Measurements from ENCODE around the gene IRAK1. TPM values are rescaled to one million over a fixed set of nuclear protein-coding genes. Genes with fewer than 3 reads are reported as not detected.

Gene IRAK1
- polyA plus RNA-seq, 1 donor from 2014 or later = 6.8 TPM

DNA sequence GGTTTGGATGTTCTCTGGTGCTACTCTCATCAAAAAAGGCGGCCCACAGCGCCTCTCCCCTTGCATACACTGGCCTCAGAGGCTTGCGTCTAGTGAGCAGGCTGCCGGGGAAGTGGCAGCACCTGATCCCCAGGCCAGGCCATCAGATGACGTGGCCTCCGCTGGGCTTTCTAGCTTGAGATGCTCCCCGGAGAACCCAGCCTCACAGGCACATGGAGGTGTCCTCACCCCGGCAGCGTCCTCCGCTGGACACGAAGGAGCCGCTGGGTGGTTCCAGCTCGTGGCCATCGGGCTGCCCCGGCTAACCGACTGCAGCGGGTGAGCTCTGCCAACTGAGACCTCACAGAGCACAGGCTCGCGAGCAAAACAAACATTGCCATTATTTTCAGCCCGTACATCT lies 12.8 kb downstream of the IRAK1 start:
- Histone ChIP-seq H3K79me2 (replicated peaks; ENCODE audit: insufficient read depth, low read length) (no peaks in the 10 kb centered on the region), H3K4me2 (ENCODE audit: low read length) (no peak overlapping the region)

DNA sequence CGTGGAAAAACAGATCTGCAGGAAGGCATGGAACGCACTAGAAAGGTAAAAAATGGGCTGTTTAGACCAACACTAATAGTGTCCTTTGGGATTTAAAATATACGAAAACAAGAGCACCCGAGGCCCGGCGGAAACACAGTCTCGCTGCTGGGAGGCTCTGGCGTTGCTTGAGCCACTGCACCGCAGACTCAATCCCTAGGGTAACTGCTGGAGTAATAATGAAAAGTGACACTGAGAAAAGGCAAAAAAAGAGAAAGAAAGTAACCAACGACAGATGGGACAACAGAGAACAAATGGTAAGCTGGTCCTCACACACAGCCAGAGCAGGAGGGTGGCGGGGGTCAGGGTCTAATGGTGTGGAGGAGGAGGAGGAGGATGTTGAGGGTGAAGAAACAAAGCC lies 15.4 kb downstream of the IRAK1 start:
- TF ChIP-seq MXI1 (conservative IDR thresholded peaks at IDR 0.05; ENCODE audit: poor library complexity, severe bottlenecking) = no peak
- no peak for TF ChIP-seq SMC3 (conservative IDR thresholded peaks at IDR 0.05; ENCODE audit: poor library complexity)
- TF ChIP-seq, protein P1, sequence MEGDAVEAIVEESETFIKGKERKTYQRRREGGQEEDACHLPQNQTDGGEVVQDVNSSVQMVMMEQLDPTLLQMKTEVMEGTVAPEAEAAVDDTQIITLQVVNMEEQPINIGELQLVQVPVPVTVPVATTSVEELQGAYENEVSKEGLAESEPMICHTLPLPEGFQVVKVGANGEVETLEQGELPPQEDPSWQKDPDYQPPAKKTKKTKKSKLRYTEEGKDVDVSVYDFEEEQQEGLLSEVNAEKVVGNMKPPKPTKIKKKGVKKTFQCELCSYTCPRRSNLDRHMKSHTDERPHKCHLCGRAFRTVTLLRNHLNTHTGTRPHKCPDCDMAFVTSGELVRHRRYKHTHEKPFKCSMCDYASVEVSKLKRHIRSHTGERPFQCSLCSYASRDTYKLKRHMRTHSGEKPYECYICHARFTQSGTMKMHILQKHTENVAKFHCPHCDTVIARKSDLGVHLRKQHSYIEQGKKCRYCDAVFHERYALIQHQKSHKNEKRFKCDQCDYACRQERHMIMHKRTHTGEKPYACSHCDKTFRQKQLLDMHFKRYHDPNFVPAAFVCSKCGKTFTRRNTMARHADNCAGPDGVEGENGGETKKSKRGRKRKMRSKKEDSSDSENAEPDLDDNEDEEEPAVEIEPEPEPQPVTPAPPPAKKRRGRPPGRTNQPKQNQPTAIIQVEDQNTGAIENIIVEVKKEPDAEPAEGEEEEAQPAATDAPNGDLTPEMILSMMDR (IDR thresholded peaks at IDR 0.05; ENCODE audit: poor library complexity, severe bottlenecking) = no peak
- no peak for TF ChIP-seq RAD21 (conservative IDR thresholded peaks at IDR 0.05)
- TF ChIP-seq, protein P2, sequence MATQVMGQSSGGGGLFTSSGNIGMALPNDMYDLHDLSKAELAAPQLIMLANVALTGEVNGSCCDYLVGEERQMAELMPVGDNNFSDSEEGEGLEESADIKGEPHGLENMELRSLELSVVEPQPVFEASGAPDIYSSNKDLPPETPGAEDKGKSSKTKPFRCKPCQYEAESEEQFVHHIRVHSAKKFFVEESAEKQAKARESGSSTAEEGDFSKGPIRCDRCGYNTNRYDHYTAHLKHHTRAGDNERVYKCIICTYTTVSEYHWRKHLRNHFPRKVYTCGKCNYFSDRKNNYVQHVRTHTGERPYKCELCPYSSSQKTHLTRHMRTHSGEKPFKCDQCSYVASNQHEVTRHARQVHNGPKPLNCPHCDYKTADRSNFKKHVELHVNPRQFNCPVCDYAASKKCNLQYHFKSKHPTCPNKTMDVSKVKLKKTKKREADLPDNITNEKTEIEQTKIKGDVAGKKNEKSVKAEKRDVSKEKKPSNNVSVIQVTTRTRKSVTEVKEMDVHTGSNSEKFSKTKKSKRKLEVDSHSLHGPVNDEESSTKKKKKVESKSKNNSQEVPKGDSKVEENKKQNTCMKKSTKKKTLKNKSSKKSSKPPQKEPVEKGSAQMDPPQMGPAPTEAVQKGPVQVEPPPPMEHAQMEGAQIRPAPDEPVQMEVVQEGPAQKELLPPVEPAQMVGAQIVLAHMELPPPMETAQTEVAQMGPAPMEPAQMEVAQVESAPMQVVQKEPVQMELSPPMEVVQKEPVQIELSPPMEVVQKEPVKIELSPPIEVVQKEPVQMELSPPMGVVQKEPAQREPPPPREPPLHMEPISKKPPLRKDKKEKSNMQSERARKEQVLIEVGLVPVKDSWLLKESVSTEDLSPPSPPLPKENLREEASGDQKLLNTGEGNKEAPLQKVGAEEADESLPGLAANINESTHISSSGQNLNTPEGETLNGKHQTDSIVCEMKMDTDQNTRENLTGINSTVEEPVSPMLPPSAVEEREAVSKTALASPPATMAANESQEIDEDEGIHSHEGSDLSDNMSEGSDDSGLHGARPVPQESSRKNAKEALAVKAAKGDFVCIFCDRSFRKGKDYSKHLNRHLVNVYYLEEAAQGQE (IDR thresholded peaks at IDR 0.05; ENCODE audit: borderline replicate concordance) = no peak
- TF ChIP-seq EP300 (conservative IDR thresholded peaks at IDR 0.05; ENCODE audit: poor library complexity, severe bottlenecking) = no peak
- TF ChIP-seq POLR2AphosphoS5 (IDR thresholded peaks at IDR 0.05) = no peak
- no peak for TF ChIP-seq TAF1 (IDR thresholded peaks at IDR 0.05; ENCODE audit: low read depth)
- no peak for TF ChIP-seq EZH2 (IDR thresholded peaks at IDR 0.05; ENCODE audit: borderline replicate concordance, insufficient read depth, low read length, poor library complexity, severe bottlenecking)
- H4K20me1 ChIP-seq (ENCODE audit: insufficient read depth) = no peaks in the 10 kb centered on the region
- no peak overlapping the region for H3K4me2 ChIP-seq (ENCODE audit: low read length)
- H3K9me2 ChIP-seq (ENCODE audit: insufficient read depth, low read length) = no peaks in the 10 kb centered on the region
- no peaks in the 10 kb centered on the region for H3K9me3 ChIP-seq (ENCODE audit: low read length)
- no peaks in the 10 kb centered on the region for H3K36me3 ChIP-seq (ENCODE audit: insufficient read depth, low read length)
- no peak overlapping the region for H3K9ac ChIP-seq (ENCODE audit: low read length)
- H2AFZ ChIP-seq (ENCODE audit: low read depth, low read length) = no peak overlapping the region
- H3K4me3 ChIP-seq (ENCODE audit: low read length) = no peak overlapping the region
- H3K79me2 ChIP-seq (replicated peaks; ENCODE audit: insufficient read depth, low read length) = no peaks in the 10 kb centered on the region
- no peaks in the 10 kb centered on the region for H3F3A ChIP-seq (ENCODE audit: insufficient read depth, low read length, poor library complexity, severe bottlenecking)
- H3K27me3 ChIP-seq (ENCODE audit: insufficient read depth, low read depth, low read length) = no peaks in the 10 kb centered on the region
- H3K27ac ChIP-seq (ENCODE audit: low read length) = no peak overlapping the region

More for the DNA sequence above, 12.8 kb downstream of the IRAK1 start:
- Histone ChIP-seq H4K20me1 (ENCODE audit: insufficient read depth) (no peaks in the 10 kb centered on the region), H3F3A (ENCODE audit: insufficient read depth, low read length, poor library complexity, severe bottlenecking) (no peaks in the 10 kb centered on the region), H3K36me3 (ENCODE audit: insufficient read depth, low read length) (no peaks in the 10 kb centered on the region), H3K27me3 (ENCODE audit: insufficient read depth, low read depth, low read length) (no peaks in the 10 kb centered on the region), H3K9ac (ENCODE audit: low read length) (no peak overlapping the region), H3K27ac (ENCODE audit: low read length) (no peak overlapping the region), H2AFZ (ENCODE audit: low read depth, low read length) (no peak overlapping the region), H3K9me3 (ENCODE audit: low read length) (no peaks in the 10 kb centered on the region), H3K9me2 (ENCODE audit: insufficient read depth, low read length) (no peaks in the 10 kb centered on the region), H3K4me3 (ENCODE audit: low read length) (no peak overlapping the region)
- TF ChIP-seq RAD21 (conservative IDR thresholded peaks at IDR 0.05) (no peak), EP300 (conservative IDR thresholded peaks at IDR 0.05; ENCODE audit: poor library complexity, severe bottlenecking) (no peak), TAF1 (IDR thresholded peaks at IDR 0.05; ENCODE audit: low read depth) (no peak), SMC3 (conservative IDR thresholded peaks at IDR 0.05; ENCODE audit: poor library complexity) (no peak)
